MM.1S (cell line): ENCODE results near the gene POLR3A.

Source experiments
- CTCF ChIP-seq: fragments of 300-600 bp; sonication (generic); IDR thresholded peaks from 2 replicates; pipeline ENCODE4 v1.5.1; 2016; ENCODE audit warnings: antibody characterized with exemption, low read length, mixed read lengths
- EZH2 ChIP-seq: fragments of 300-600 bp; sonication (generic); optimal IDR thresholded peaks from 2 replicates; pipeline ENCODE3; 2017; ENCODE audit warnings: low read depth, mild to moderate bottlenecking, antibody characterized with exemption, low read length, mixed read lengths
- EZH2phosphoT487 ChIP-seq: fragments of 300-600 bp; sonication (generic); IDR thresholded peaks from 2 replicates; pipeline ENCODE4 v1.6.1; 2018; ENCODE audit warnings: antibody characterized with exemption, low read length

DNA sequence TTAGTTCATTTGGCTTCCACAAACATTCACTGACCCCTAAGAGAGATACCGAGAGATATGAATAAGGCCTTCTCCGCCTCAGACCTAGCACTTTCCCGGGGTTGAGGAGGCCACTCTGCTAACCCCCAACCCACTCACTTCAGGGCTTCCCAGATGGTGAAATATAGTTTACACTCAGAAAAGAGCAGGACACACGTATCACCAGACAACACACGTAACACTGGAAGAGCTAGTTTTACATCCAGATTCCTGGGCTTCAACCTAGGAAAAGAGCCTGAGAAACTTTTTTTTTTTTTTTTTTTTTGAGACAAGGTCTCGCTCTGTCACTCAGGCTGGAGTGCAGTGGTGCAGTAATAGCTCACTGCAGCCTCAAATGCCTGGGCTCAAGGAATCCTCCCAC lies 87.5 kb downstream of the POLR3A start:
- TF ChIP-seq CTCF (no peak), EZH2 (no peak), EZH2phosphoT487 (no peak)
